ENCODE measurements around the gene LAMA2.

DNA sequence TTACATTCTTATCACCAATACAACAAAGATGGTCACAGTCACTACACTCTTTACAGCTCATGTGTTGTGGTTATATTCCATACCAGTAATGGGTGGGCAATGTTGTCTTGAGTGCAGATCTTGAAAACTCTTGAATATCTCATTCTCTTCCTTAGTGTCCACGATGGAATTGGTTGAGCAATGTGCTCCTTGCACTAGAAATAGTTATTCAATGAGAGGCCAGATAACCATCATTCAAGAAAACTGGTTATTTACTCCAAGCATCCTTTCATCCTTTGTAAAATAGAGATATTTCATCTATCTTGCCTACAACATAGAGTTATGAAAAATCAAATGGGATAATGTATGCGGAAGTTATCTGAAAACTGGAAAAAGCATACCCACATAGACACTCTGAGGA lies 611.2 kb downstream of the LAMA2 start:
- TF ChIP-seq POLR2AphosphoS5 (IDR thresholded peaks at IDR 0.05; ENCODE audit: low read depth, low read length) (no peak), RXRA (IDR thresholded peaks at IDR 0.05; ENCODE audit: borderline replicate concordance, low read depth) (no peak), TAF1 (IDR thresholded peaks at IDR 0.05; ENCODE audit: borderline replicate concordance, low read depth, low read length) (no peak), ELF1 (IDR thresholded peaks at IDR 0.05) (no peak), CTCF (IDR thresholded peaks at IDR 0.05) (no peak)
- TF ChIP-seq, protein P1, sequence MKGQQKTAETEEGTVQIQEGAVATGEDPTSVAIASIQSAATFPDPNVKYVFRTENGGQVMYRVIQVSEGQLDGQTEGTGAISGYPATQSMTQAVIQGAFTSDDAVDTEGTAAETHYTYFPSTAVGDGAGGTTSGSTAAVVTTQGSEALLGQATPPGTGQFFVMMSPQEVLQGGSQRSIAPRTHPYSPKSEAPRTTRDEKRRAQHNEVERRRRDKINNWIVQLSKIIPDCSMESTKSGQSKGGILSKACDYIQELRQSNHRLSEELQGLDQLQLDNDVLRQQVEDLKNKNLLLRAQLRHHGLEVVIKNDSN (IDR thresholded peaks at IDR 0.05; ENCODE audit: borderline replicate concordance, low read depth), result no peak

Measured in SK-N-SH (cell line).